Upper lobe of left lung (tissue), 4 donors: ENCODE data around the gene TPO.

Experiments
- CTCF ChIP-seq, 6 experiments: fragments of 450-650 bp in 4 of 6; fragments of 200-600 bp in 2 of 6; sonication (generic) in 2 of 6; IDR thresholded peaks; one replicate each; pipeline ENCODE4 v1.5.1; 2016 to 2019; ENCODE audit warnings: antibody characterized with exemption in 6 of 6
- EP300 ChIP-seq, 4 donors: sonication (generic); formaldehyde crosslinking; IDR thresholded peaks; one replicate each; pipeline ENCODE4 v1.5.1; 2017; ENCODE audit warnings: antibody characterized with exemption in 4 of 4, control low read depth in 2 of 4
- POLR2A ChIP-seq, 4 donors: fragments of 450-650 bp; IDR thresholded peaks; one replicate each; pipeline ENCODE4 v1.5.1; 2016 to 2017; ENCODE audit warnings: antibody characterized with exemption in 4 of 4, mild to moderate bottlenecking in 2 of 4
- POLR2AphosphoS5 ChIP-seq, 2 donors: sonication (generic); formaldehyde crosslinking; IDR thresholded peaks; one replicate each; pipeline ENCODE4 v1.5.1; 2017; ENCODE audit warnings: antibody characterized with exemption in 2 of 2

GRCh38 chr2:1567556-1568344, 154.5 kb downstream of the TPO start:
- no peak for TF ChIP-seq CTCF (IDR thresholded peaks at IDR 0.05)
- no peak for TF ChIP-seq POLR2A (IDR thresholded peaks at IDR 0.05)
- no peak for TF ChIP-seq EP300 (IDR thresholded peaks at IDR 0.05)
- TF ChIP-seq POLR2AphosphoS5 (IDR thresholded peaks at IDR 0.05): no peak
